Measurements from ENCODE around the gene SIRT1. TPM values are rescaled to one million over a fixed set of nuclear protein-coding genes. Genes with fewer than 3 reads are reported as not detected.

The SIRT1 gene
- total and polyA plus RNA-seq, 9 of the 15 experiments (the other 6 are each of a cell fraction or from before 2014, with no cell fraction given) = 7.8 to 25.8 (median 19.1) TPM

GRCh38 chr10:67849331-67850011 lies 35.0 kb upstream of the SIRT1 start (continued):
- TF ChIP-seq COPS2 (conservative IDR thresholded peaks at IDR 0.05) = no peak
- TF ChIP-seq, protein P1, sequence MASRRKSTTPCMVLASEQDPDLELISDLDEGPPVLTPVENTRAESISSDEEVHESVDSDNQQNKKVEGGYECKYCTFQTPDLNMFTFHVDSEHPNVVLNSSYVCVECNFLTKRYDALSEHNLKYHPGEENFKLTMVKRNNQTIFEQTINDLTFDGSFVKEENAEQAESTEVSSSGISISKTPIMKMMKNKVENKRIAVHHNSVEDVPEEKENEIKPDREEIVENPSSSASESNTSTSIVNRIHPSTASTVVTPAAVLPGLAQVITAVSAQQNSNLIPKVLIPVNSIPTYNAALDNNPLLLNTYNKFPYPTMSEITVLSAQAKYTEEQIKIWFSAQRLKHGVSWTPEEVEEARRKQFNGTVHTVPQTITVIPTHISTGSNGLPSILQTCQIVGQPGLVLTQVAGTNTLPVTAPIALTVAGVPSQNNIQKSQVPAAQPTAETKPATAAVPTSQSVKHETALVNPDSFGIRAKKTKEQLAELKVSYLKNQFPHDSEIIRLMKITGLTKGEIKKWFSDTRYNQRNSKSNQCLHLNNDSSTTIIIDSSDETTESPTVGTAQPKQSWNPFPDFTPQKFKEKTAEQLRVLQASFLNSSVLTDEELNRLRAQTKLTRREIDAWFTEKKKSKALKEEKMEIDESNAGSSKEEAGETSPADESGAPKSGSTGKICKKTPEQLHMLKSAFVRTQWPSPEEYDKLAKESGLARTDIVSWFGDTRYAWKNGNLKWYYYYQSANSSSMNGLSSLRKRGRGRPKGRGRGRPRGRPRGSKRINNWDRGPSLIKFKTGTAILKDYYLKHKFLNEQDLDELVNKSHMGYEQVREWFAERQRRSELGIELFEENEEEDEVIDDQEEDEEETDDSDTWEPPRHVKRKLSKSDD (conservative IDR thresholded peaks at IDR 0.05; ENCODE audit: low read length) = peak; percentile 94
- TF ChIP-seq, protein P2, sequence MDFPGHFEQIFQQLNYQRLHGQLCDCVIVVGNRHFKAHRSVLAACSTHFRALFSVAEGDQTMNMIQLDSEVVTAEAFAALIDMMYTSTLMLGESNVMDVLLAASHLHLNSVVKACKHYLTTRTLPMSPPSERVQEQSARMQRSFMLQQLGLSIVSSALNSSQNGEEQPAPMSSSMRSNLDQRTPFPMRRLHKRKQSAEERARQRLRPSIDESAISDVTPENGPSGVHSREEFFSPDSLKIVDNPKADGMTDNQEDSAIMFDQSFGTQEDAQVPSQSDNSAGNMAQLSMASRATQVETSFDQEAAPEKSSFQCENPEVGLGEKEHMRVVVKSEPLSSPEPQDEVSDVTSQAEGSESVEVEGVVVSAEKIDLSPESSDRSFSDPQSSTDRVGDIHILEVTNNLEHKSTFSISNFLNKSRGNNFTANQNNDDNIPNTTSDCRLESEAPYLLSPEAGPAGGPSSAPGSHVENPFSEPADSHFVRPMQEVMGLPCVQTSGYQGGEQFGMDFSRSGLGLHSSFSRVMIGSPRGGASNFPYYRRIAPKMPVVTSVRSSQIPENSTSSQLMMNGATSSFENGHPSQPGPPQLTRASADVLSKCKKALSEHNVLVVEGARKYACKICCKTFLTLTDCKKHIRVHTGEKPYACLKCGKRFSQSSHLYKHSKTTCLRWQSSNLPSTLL (IDR thresholded peaks at IDR 0.05) = no peak
- TF ChIP-seq ZNF175 (CRISPR knock-in tag; IDR thresholded peaks at IDR 0.05; ENCODE audit: low read depth) = no peak
- peak; percentile 45 for TF ChIP-seq L3MBTL2 (IDR thresholded peaks at IDR 0.05)
- peak; percentile 33 for TF ChIP-seq TBP (optimal IDR thresholded peaks at IDR 0.05; ENCODE audit: low read depth, low read length)
- peak; percentile 59; the same call in 1 of the 2 replicates for TF ChIP-seq FOXK1 (CRISPR knock-in tag; IDR thresholded peaks at IDR 0.05; ENCODE audit: borderline replicate concordance)
- peak; percentile 73 for TF ChIP-seq PML (IDR thresholded peaks at IDR 0.05; ENCODE audit: low read length)
- TF ChIP-seq TRIM24 (IDR thresholded peaks at IDR 0.05) = peak in 1 of 2 experiments; percentile 37; a peak in 1 of 4 replicates
- peak; percentile 43 to 61; a peak in 2 of 4 replicates for TF ChIP-seq SIN3A (IDR thresholded peaks at IDR 0.05; ENCODE audit: borderline replicate concordance in 2 of 2, control insufficient read depth in 1 of 2, low read depth in 2 of 2, low read length in 2 of 2)
- TF ChIP-seq SMARCA4 (IDR thresholded peaks at IDR 0.05) = peak; percentile 71
- TF ChIP-seq RBM22 (IDR thresholded peaks at IDR 0.05; ENCODE audit: low read depth, low read length, poor library complexity, severe bottlenecking) = no peak
- TF ChIP-seq, protein P3, sequence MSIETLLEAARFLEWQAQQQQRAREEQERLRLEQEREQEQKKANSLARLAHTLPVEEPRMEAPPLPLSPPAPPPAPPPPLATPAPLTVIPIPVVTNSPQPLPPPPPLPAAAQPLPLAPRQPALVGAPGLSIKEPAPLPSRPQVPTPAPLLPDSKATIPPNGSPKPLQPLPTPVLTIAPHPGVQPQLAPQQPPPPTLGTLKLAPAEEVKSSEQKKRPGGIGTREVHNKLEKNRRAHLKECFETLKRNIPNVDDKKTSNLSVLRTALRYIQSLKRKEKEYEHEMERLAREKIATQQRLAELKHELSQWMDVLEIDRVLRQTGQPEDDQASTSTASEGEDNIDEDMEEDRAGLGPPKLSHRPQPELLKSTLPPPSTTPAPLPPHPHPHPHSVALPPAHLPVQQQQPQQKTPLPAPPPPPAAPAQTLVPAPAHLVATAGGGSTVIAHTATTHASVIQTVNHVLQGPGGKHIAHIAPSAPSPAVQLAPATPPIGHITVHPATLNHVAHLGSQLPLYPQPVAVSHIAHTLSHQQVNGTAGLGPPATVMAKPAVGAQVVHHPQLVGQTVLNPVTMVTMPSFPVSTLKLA (conservative IDR thresholded peaks at IDR 0.05) = peak; percentile 18 to 52; a peak in 2 of 4 replicates
- no peak; the same call in 1 of the 2 replicates for TF ChIP-seq DPF2 (IDR thresholded peaks at IDR 0.05)
- peak; percentile 97 for TF ChIP-seq ETS1 (conservative IDR thresholded peaks at IDR 0.05; ENCODE audit: control insufficient read depth, low read depth, low read length)
- no peak for TF ChIP-seq EZH2 (IDR thresholded peaks at IDR 0.05; ENCODE audit: borderline replicate concordance, low read depth, low read length)
- peak; percentile 76 for TF ChIP-seq POU5F1 (IDR thresholded peaks at IDR 0.05; ENCODE audit: borderline replicate concordance, low read depth, low read length, partially characterized antibody)
- TF ChIP-seq RBFOX2 (IDR thresholded peaks at IDR 0.05; ENCODE audit: low read depth, low read length) = peak; percentile 80
- TF ChIP-seq HNRNPUL1 (IDR thresholded peaks at IDR 0.05; ENCODE audit: low read length) = no peak
- peak; percentile 47; the same call in 1 of the 2 replicates for TF ChIP-seq MTA1 (IDR thresholded peaks at IDR 0.05; ENCODE audit: borderline replicate concordance)

All from K562 (cell line).